HepG2 (cell line): Measurements from ENCODE around the gene PALM. TPM values are rescaled to one million over a fixed set of nuclear protein-coding genes. Genes with fewer than 3 reads are reported as not detected.

Experiments used
- HOXA3 ChIP-seq: sonication (generic); formaldehyde crosslinking; IDR thresholded peaks from 2 replicates; pipeline ENCODE4 v1.5.0; 2020; ENCODE audit warnings: missing genetic modification reagents
- IRF2 ChIP-seq: IDR thresholded peaks from 2 replicates; pipeline ENCODE4 v1.6.1; 2018; ENCODE audit warnings: missing genetic modification reagents, missing compliant biosample characterization
- IRX3 ChIP-seq: sonication (generic); formaldehyde crosslinking; IDR thresholded peaks from 2 replicates; pipeline ENCODE4 v1.8.1; 2023; ENCODE audit warnings: mild to moderate bottlenecking, low read depth, missing genetic modification reagents, borderline replicate concordance
- RARG ChIP-seq: sonication (generic); formaldehyde crosslinking; IDR thresholded peaks from 2 replicates; pipeline ENCODE4 v1.4.0; 2020; ENCODE audit warnings: low read depth, mild to moderate bottlenecking, missing genetic modification reagents
- TBP ChIP-seq: sonication (generic); formaldehyde crosslinking; IDR thresholded peaks from 2 replicates; pipeline ENCODE4 v1.5.0; 2020; ENCODE audit warnings: missing genetic modification reagents
- ZNF761 ChIP-seq: sonication (generic); formaldehyde crosslinking; conservative IDR thresholded peaks from 2 replicates; pipeline ENCODE4 v1.4.0; 2020; ENCODE audit warnings: mild to moderate bottlenecking, missing genetic modification reagents
- ZNF770 ChIP-seq: sonication (generic); formaldehyde crosslinking; IDR thresholded peaks from 2 replicates; pipeline ENCODE4 v1.5.0; 2020; ENCODE audit warnings: mild to moderate bottlenecking, missing genetic modification reagents
- polyA plus RNA-seq, 8 experiments: library from polyadenylated mRNA; depleted of rRNA in 3 of 8; stranded (reverse) in 7 of 8; unstranded in 1 of 8; fragments of >200 nt; fragmentation: Illumina TruSeq in 4 of 8; extraction: Trizol in 4 of 8; gene quantifications; 2 replicates each; pipeline versions ENCODE4 v1.2.1 to v1.2.3, GENCODE V29; 2011 to 2016; ENCODE audit warnings: low read depth in 4 of 8, missing spikeins in 1 of 8, mixed read lengths in 1 of 8; ENCODE audit not compliant: insufficient read depth in 1 of 8
- total RNA-seq, 5 experiments: library from RNA; depleted of rRNA; stranded (reverse); fragments of >200 nt; fragmentation: Illumina TruSeq; extraction: Trizol; gene quantifications; 2 replicates each; pipeline ENCODE4 v1.2.3, GENCODE V29; 2016; ENCODE audit warnings: low read depth in 1 of 5
- TF ChIP-seq, protein P1 (sequence below): sonication (generic); formaldehyde crosslinking; IDR thresholded peaks from 2 replicates; pipeline ENCODE4 v1.4.0; 2020; ENCODE audit warnings: missing genetic modification reagents
- TF ChIP-seq, protein P2 (sequence below): sonication (generic); formaldehyde crosslinking; IDR thresholded peaks from 2 replicates; pipeline ENCODE4 v1.5.0; 2020; ENCODE audit warnings: missing genetic modification reagents, mild to moderate bottlenecking, borderline replicate concordance
- TF ChIP-seq, protein P3 (sequence below): conservative IDR thresholded peaks from 2 replicates; pipeline ENCODE4 v1.6.1; 2018; ENCODE audit warnings: missing genetic modification reagents
- TF ChIP-seq, protein P4 (sequence below): sonication (generic); formaldehyde crosslinking; conservative IDR thresholded peaks from 2 replicates; pipeline ENCODE4 v1.8.0; 2022; ENCODE audit warnings: low read depth, missing genetic modification reagents

PALM gene
- total and polyA plus RNA-seq, 2 of the 13 experiments (the other 11 are each of a cell fraction or from before 2014, with no cell fraction given) = 4.0 to 9.7 TPM

GRCh38 chr19:703329-703650 is 5.4 kb upstream of the PALM start (continued):
- TF ChIP-seq, protein P1, sequence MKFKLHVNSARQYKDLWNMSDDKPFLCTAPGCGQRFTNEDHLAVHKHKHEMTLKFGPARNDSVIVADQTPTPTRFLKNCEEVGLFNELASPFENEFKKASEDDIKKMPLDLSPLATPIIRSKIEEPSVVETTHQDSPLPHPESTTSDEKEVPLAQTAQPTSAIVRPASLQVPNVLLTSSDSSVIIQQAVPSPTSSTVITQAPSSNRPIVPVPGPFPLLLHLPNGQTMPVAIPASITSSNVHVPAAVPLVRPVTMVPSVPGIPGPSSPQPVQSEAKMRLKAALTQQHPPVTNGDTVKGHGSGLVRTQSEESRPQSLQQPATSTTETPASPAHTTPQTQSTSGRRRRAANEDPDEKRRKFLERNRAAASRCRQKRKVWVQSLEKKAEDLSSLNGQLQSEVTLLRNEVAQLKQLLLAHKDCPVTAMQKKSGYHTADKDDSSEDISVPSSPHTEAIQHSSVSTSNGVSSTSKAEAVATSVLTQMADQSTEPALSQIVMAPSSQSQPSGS (CRISPR knock-in tag) = no peak
- TF ChIP-seq IRX3 (CRISPR knock-in tag) (no peak), ZNF761 (CRISPR knock-in tag) (no peak), TBP (CRISPR knock-in tag) (no peak), ZNF770 (CRISPR knock-in tag) (peak; percentile 45), RARG (CRISPR knock-in tag) (no peak), IRF2 (CRISPR knock-in tag) (no peak), HOXA3 (CRISPR knock-in tag) (no peak)
- TF ChIP-seq, protein P2, sequence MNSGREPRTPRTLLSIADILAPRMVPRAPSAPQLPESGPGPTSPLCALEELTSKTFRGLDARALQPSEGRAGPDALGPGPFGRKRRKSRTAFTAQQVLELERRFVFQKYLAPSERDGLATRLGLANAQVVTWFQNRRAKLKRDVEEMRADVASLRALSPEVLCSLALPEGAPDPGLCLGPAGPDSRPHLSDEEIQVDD = no peak
- TF ChIP-seq, protein P3, sequence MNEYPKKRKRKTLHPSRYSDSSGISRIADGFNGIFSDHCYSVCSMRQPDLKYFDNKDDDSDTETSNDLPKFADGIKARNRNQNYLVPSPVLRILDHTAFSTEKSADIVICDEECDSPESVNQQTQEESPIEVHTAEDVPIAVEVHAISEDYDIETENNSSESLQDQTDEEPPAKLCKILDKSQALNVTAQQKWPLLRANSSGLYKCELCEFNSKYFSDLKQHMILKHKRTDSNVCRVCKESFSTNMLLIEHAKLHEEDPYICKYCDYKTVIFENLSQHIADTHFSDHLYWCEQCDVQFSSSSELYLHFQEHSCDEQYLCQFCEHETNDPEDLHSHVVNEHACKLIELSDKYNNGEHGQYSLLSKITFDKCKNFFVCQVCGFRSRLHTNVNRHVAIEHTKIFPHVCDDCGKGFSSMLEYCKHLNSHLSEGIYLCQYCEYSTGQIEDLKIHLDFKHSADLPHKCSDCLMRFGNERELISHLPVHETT (CRISPR knock-in tag) = no peak
- TF ChIP-seq, protein P4, sequence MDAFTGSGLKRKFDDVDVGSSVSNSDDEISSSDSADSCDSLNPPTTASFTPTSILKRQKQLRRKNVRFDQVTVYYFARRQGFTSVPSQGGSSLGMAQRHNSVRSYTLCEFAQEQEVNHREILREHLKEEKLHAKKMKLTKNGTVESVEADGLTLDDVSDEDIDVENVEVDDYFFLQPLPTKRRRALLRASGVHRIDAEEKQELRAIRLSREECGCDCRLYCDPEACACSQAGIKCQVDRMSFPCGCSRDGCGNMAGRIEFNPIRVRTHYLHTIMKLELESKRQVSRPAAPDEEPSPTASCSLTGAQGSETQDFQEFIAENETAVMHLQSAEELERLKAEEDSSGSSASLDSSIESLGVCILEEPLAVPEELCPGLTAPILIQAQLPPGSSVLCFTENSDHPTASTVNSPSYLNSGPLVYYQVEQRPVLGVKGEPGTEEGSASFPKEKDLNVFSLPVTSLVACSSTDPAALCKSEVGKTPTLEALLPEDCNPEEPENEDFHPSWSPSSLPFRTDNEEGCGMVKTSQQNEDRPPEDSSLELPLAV = no peak
